GM06990 (cell line): ENCODE data around the gene CYP2S1.

Source experiments
- DNase-seq: peaks from one replicate; pipeline ENCODE4 v3.0.0-alpha.2; 2011; ENCODE audit not compliant: insufficient read length; ENCODE audit errors: extremely low read depth
- H3K27me3 ChIP-seq: replicated peaks from 2 replicates; pipeline ENCODE4 v1.6.0; 2011; ENCODE audit warnings: low read length; ENCODE audit not compliant: control insufficient read depth, insufficient read depth
- H3K36me3 ChIP-seq: 2 replicates; pipeline ENCODE4 v1.5.1; 2011; ENCODE audit warnings: low read length; ENCODE audit not compliant: control insufficient read depth, insufficient read depth
- H3K4me3 ChIP-seq: replicated peaks from 2 replicates; pipeline ENCODE4 v1.5.1; 2011; ENCODE audit warnings: low read depth, mild to moderate bottlenecking, control low read depth, low read length
- CTCF ChIP-seq: IDR thresholded peaks from 2 replicates; pipeline ENCODE4 v1.5.1; 2011; ENCODE audit warnings: low read length, control low read depth, mild to moderate bottlenecking, inconsistent platforms; ENCODE audit not compliant: insufficient read depth, poor library complexity, severe bottlenecking

CYP2S1 gene

DNA sequence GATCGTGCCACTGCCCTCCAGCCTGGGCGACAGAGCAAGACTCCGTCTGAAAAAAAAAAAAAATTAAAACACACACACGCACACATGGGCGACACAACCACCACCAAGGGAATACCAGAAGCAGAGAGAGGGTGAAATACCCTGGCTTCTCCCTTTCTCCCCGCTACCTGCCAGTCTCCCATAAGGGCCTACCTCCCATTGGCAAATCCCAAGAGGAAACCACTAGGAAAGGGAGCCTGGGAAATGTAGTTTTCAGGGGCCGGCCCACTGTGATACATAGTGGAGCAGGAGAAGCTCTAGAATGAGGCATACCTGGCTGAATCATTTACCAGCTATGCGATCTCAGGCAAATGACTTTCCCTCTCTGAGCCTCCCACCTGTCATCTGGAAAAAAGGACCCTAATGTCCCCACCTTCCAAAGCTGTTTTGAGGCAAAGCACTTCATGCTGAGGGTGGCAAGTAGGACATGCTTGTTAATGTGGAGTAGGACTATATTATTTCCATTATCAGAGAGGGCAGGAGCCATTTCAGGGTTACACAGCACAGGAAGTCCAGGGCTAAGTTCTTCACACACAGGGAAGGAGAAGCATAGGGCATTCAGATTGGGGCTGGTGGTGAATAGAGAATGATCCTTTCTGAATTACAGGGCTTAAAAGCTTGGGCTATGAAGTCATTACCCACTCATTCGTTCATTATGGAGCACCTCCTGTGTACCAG is 56.8 kb downstream of the CYP2S1 start:
- no peak overlapping the region for H3K4me3 ChIP-seq
- no peaks in the 10 kb centered on the region for H3K27me3 ChIP-seq
- no peak for DNase-seq
- no peaks in the 10 kb centered on the region for H3K36me3 ChIP-seq
- TF ChIP-seq CTCF, result no peak

DNA sequence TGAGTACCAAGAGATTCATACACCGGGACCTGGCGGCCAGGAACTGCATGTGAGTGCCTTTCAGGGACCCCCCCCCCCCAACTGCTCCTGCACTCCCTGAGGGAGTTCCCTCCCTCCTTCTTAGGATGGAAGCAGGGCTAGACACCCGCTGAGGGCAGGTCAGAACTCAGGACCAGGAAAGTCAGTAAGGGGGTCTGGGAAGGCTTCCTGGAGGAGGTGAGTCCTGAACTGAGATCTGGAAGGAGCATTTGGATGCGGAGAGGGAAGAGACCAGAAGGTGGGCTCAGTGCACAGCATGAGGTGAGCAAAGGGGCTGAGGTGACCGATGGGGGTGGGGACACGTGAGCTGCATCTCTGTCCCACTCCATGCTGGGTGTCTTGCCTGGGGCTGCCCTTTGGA is 60.6 kb downstream of the CYP2S1 start:
- H3K27me3 ChIP-seq, result no peaks in the 10 kb centered on the region
- H3K4me3 ChIP-seq, result no peak overlapping the region
- no peak for DNase-seq
- no peak for TF ChIP-seq CTCF
- no peaks in the 10 kb centered on the region for H3K36me3 ChIP-seq

- Histone ChIP-seq H3K27me3 (no peaks in the 10 kb centered on the region), H3K4me3 (no peak overlapping the region), H3K36me3 (no peaks in the 10 kb centered on the region)
- TF ChIP-seq CTCF, result no peak
- DNase-seq, result no peak
Measured at GRCh38 chr19:41255171-41255570, 62.2 kb downstream of the CYP2S1 start.
